C4-2B (cell line): Measurements from ENCODE around the gene OR5C1.
A peak's percentile ranks its signal among the peaks of the same experiment; 100 is the strongest.
"Not testable (repeated sequence)": the region's sequence is repeated elsewhere in the genome, so short reads cannot be mapped to it uniquely, and the experiment has no call there.

ENCODE experiments used
- H3K27ac ChIP-seq: fragments of 450-650 bp; 2 replicates; pipeline ENCODE4 v1.5.1; 2017
- CTCF ChIP-seq: fragments of 450-650 bp; conservative IDR thresholded peaks from 2 replicates; pipeline ENCODE4 v1.5.1; 2017; ENCODE audit warnings: mild to moderate bottlenecking
- ZFX ChIP-seq: fragments of 450-650 bp; IDR thresholded peaks from 2 replicates; pipeline ENCODE4 v1.6.1; 2017

The OR5C1 gene

GRCh38 chr9:122821278-122821943, 32.7 kb downstream of the OR5C1 start:
- H3K27ac ChIP-seq: no peak overlapping the region
- TF ChIP-seq CTCF (no peak), ZFX (no peak)

DNA sequence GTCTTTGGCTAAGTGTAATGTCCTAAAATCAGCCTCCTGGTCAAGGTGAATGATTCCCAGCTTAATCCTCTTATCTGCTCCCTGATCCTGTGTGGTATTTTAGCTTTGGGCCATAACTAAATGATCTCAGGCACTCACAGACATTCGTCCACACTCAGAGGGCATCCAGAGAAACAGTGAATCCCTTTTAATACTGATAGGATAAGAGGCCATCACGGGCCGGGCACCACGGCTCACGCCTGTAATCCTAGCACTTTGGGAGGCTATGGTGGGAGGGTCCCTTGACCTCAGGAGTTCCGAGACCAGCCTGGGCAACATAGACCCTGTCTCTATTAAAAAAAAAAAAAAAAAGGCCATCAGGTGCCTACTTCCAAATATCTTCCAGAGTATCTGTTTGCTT, 33.3 kb downstream of the OR5C1 start:
- TF ChIP-seq CTCF: no peak
- TF ChIP-seq ZFX: no peak
- H3K27ac ChIP-seq: no peak overlapping the region

GRCh38 chr9:122822938-122823337, 34.2 kb downstream of the OR5C1 start:
- TF ChIP-seq ZFX: no peak
- H3K27ac ChIP-seq: no peak overlapping the region

- peak overlapping the region; percentile 82 for H3K27ac ChIP-seq
- no peak for TF ChIP-seq CTCF
- TF ChIP-seq ZFX: no peak
These were observed 39.0 kb downstream of the OR5C1 start for GRCh38 chr9:122827761-122828093.

- peak overlapping the region; percentile 82 for H3K27ac ChIP-seq
These were observed 40.2 kb downstream of the OR5C1 start for GRCh38 chr9:122828965-122829284.

GRCh38 chr9:122832194-122832593, 43.5 kb downstream of the OR5C1 start:
- TF ChIP-seq CTCF: no peak
- TF ChIP-seq ZFX: no peak
- H3K27ac ChIP-seq: no peak overlapping the region

GRCh38 chr9:122835313-122835731, 46.6 kb downstream of the OR5C1 start:
- H3K27ac ChIP-seq: no peak overlapping the region
- TF ChIP-seq CTCF: no peak
- TF ChIP-seq ZFX: no peak

GRCh38 chr9:122837266-122837850, 48.6 kb downstream of the OR5C1 start:
- TF ChIP-seq ZFX (no peak), CTCF (no peak)
- no peak overlapping the region for H3K27ac ChIP-seq

DNA sequence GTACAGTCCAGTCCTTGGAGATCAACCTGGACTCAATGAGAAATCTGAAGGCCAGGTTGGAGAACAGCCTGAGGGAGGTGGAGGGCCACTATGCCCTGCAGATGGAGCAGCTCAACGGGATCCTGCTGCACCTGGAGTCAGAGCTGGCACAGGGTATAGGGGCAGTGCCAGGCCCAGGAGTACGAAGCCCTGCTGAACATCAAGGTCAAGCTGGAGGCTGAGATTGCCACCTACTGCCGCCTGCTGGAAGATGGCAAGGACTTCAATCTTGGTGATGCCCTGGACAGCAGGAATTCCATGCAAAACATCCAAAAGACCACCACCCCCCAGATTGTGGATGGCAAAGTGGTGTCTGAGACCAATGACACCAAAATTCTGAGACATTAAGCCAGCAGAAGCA, 49.7 kb downstream of the OR5C1 start:
- not testable (repeated sequence) for H3K27ac ChIP-seq
